CD4-positive, alpha-beta T cell treated with Interleukin-17A for 4 hours (primary cell): ENCODE measurements around the gene ATP5MG.
"Not testable (repeated sequence)": the region's sequence is repeated elsewhere in the genome, so short reads cannot be mapped to it uniquely, and the experiment has no call there.

ENCODE experiments used
- DNase-seq: peaks from one replicate; pipeline ENCODE4 v3.0.0-alpha.2; 2020; ENCODE audit warnings: mixed read lengths

Gene ATP5MG

DNA sequence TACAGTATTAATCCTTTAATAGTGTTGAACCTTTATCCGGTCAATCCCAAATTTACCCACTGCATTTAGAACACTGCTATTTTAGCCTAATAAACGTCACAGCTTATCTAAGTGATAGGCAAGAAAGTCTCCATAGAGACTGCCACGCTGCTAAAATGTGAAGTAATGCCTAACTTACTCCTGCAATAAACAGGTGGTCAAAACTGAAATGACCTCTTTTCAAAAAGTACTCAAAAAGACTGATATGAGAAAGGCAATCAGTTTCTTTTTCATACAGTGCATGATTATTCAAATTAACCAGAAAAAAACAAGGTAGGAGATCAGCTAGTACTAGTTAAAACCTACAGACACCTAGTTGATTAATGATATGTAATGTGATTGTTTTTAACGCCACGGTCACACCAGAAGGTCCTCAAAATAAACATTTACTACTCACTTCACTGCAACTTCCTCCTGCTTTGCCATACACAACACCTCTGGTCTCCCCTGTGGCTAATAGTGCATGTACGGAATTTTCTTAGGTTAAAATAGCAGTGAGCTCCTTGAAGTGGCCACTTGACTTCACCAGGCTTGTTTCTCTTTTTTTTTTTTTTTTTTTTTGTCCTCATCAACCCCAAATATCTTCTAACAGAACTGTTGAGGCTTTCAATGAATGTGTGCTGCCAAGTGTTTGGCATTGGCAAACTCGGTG, 8.8 kb downstream of the ATP5MG start:
- no peak for DNase-seq

DNA sequence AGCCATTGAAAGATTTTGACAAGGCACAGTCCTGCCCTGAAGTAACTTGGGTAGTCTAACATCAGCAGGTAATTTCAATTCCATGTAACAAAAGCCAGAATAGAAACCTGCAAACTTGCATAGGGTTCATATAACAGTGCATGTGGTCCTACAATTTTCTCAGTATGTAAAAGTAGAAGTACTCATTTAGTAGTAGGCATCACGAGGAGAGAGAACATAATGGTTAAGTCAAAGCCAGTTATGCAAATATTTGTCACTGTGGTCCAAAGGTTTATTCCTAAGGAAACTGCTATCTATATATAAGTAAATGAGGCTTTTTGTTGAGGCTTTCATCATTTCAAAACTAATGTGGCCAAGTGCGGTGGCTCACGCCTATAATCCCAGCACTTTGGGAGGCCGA, 10.1 kb downstream of the ATP5MG start:
- no peak for DNase-seq

DNA sequence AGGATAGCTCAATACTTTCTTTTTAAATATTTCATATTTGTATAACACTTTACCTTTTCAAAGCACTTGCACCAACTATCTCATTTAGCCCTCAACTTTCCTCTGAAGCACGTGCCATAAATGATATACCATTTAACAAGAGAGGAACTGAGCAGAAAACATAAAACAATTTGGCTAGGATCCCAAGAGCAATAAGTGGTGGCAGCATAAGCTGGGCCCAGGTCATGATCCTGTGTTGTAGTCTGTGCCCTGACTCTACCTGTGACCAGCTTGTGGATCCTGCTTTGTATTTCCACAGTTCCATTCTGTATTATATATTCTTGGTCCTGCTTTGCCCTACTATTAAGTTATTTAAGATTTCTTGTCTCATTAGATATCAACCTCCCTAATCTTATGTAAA, 11.5 kb downstream of the ATP5MG start:
- no peak for DNase-seq

- DNase-seq: no peak
Measured at GRCh38 chr11:118415062-118415738, 13.8 kb downstream of the ATP5MG start.

GRCh38 chr11:118415739-118416068, 14.3 kb downstream of the ATP5MG start:
- peak; percentile 38 for DNase-seq

- DNase-seq: not testable (repeated sequence)
Measured at GRCh38 chr11:118416900-118417299, 15.5 kb downstream of the ATP5MG start.

DNA sequence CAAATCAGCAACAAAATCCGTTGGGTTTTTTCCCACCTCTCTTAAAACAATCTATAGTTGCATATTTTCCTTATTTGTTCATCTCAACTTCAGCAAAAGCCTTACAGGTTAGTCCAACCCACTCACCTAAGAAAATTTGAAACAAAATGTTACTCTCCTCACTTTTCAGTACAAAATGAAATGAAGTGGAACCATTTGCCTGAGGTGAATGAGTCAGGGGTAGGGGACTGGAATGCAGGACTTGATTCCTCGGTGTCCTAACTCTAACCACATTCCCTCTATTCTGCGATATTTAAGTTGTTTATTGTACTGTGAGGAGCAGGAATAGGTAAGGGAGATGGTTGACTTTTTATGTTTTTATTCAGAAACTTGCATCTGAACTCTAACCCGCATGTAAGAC, 16.4 kb downstream of the ATP5MG start:
- DNase-seq: no peak

DNA sequence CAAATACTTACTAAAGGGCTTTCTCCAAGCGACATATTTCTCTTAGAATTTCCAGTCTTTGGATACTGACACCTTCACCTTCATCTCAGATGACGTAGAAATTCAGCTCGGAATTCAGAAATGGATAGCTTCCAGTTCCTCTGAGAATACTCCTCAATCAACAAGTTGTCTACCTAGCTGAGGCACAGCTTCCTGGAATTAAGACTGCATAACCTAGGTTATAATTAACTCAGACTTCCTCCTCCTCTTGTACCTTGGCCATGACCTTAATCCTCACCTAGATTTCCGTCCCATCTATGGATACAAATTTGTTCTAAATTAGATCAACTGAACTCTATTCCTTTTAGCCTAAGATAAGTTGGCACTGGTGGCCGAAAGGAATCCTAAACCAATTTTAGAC, 17.4 kb downstream of the ATP5MG start:
- no peak for DNase-seq

DNA sequence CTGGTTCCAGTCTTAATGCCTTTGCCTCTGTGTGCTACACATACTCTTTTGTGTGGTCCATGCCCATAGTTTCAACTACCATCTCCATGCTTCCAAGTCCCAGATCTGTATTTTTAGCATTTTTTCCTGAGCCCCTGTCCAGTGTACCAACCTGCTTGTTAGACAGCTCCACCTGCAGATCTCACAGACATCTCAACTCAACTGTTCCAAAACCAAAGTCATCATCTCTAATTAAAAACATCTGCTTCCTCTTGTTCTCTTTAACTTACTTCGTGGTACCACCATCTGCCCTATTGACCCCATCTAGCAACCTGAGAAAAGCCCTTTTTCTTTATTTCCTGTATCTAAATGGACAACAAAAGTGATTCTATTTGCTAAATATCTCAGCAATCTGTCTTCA, 26.3 kb downstream of the ATP5MG start:
- DNase-seq: no peak

GRCh38 chr11:118430956-118431355, 29.6 kb downstream of the ATP5MG start:
- DNase-seq: no peak

GRCh38 chr11:118434123-118434552, 32.7 kb downstream of the ATP5MG start:
- no peak for DNase-seq

DNA sequence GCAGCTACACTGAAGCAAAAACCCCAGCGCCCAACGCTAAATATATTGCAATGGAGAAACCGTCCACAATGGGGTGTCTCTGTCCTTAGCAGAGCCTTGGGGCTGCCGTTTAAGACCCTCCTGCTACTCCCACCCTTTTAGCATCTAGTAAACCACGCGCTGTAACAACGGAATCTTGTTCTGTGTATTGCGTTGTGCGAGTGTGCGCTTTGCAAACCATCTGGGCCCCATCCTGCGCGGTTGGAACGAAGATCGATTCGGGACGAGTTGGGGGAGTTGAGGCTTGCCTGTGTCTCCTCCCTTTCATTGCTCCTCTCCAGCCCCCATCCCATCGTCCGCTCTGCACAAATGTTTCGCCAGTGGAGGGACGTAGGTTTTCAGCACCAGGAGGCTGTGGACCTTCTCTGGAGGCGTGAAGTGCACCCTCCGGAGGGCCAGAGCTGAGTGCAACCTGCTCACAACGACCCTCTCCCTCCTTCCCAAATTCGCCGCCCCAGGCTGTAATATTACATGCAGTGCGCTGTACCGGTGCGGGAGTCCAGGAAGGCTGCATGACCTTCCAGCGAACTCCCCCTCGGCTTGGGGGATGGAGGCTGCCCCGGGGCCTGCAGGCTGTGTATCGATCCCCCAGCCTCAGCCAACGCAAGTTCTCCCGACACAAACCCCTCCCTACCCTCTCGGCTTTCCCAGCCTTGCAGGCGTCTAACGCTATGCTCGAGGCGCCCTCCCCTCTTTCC, 33.3 kb downstream of the ATP5MG start:
- DNase-seq: peak; percentile 59

DNA sequence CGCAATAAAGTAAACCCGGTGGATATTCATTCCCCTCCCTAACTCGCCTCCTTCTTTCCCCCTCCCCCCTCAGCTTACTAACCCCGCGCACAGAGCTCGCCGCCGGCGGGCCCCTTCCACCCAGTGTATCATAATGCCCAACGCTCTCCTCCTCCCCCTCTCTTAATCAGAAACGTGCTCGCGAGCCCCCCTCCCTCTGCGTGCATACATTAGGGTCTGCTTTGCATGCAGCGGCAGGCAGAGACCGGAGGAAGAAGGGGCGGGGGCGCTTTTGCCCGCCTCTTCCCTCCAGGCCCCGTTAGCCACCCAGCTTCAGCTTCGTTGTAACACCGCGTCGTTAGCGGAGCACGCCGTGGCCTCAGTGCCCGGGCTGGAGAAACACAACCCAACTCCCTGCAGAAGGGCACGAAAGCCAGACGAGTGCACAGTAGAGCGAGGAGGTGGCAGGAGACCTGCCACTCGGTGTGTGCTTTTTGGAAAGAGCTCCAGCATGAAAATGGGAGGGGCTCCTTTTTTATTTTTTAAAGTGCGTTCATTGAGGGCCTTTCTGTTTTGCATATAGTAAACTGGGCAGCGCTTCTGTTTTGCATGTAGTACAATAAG, 34.0 kb downstream of the ATP5MG start:
- peak; percentile 78 for DNase-seq

- peak; percentile 94 for DNase-seq
Measured at GRCh38 chr11:118435893-118436624, 34.7 kb downstream of the ATP5MG start, which contains the start of gene KMT2A. Gene KMT2A, plus strand, starts transcription at chr11:118436492. Its CDS starts 21 bp downstream, at chr11:118436513.

GRCh38 chr11:118436639-118437207, 35.3 kb downstream of the ATP5MG start:
- DNase-seq: peak; percentile 61

DNA sequence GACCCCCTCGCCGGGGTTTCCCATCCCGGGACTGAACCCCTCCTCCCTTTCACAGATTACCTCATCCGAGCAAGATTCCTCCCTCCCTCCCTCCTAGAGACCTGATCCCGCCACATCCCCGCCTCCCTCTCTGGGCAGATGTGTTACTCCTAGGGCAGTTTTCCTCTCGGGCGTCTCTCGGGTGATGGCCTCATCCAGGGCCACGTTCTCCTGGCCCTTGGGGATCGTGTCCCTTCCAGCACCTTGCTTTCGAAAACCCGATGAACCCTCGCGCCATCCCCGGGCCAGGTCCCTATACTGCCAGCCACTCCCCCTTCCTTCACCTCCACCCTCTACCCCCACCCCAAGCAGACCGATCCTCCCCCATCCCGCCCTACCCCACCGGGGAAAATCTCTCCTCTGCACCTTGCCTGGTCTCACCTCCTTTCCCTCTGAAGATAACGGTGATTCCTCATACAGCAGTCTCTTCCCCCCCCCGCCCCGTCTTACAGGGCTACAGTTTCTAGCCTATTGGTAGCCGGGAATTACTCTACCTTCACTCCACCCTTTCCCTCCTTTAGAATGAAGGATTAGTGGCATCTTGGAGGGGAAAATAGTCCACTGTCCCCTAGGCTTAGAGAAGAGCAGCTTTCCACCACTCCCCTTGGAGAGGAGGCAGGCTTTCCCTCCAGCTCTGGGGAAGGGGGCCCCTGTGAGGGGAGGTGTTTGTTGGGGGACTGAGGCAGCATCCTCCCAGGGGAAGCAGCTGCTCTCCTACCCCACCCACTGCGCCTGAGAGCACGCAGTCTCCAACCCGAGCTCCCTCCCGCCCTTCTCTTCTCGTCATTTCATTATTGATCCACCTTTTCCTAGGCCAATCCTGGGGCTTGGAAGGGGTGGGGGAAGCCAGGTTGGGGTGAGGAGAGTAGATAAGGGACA, 36.1 kb downstream of the ATP5MG start:
- peak; percentile 57 for DNase-seq

- DNase-seq: peak; percentile 52
Measured at GRCh38 chr11:118438314-118438931, 37.0 kb downstream of the ATP5MG start.

DNA sequence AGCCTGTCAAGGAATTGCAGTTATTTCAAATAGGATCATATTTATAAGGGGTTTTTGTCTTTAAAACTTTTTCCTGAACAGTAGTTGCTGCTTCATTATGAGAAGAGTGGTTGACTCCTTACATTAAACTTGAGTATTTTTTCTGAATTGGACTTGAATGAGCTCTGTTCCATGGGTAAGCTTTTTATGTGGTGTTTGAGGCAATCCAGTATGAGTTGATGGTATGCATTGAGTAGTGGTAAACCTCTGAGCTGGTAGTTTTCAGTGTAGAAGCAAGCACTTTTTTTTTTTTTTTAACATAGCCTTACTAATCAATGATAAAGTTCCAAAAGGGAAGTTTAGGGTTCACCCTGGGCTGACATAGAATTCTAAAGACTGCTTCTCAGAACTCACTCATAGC, 38.2 kb downstream of the ATP5MG start:
- DNase-seq: no peak

DNA sequence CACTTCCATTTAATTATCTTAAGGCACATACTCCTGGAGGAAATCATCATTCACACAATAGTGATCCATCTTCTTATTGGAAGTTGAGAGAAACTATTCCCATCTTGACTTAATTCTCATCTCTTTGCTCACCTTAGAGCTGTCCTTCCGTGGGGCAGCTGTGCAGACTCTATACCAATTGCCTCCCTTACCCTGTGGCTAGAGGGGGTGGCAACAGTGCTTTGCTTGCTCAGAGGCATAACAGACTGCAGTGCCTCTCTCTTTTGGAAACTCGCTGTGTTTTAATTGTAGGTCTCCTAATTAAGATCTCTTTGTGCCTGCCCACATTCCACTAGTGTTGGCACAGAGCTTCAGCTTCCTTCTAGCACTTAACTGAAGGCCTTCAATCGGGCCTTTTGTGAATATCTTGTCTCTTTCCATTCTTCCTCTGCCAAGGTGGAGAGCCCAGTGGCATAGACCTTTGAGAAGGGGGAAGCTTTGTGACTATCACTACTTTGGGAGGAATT, 40.4 kb downstream of the ATP5MG start:
- no peak for DNase-seq

DNA sequence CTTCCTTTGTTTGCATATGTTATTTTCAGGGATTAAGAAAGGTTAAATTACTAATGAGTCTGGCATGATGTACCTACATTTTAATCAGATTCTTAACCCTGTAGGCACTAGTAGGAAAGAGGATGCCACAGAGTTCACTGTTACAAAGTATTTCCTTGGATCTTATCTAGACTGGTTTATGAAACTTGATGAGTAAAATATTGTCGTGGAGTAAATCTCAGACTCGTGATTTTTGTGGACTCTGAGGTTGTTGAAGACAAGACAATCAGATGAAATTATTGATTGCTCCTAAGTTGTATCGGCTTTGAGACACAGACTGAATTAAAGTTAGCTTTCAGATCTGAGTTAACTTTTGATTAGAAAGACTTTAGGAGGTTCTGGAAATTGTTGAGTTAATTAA, 40.9 kb downstream of the ATP5MG start:
- DNase-seq: no peak
